ENCODE results near the gene IFRD2. TPM values are rescaled to one million over a fixed set of nuclear protein-coding genes. Genes with fewer than 3 reads are reported as not detected.

IFRD2 gene
- total RNA-seq, 5 donors from 2014 or later (not counting 1 experiment from before 2014, with no cell fraction given): 50.0 to 91.2 (median 75.9) TPM

DNA sequence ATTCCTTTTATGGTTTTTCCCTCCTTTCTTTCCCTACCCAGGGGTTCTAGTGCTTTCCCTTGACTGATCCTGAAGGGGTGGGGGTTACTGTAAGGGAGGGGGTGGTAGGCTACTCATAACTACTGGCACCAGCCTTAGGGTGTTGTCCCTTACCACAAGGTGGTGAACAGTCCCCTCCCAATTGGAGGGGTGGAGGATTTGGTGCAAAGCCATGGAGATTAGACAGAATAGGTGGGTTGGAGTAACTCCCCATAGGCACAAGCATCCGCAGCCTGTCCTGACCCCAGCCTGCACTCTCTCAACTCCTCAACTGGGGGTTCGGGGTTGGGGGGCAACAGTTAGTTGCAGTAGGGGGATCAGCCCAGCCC is 32.9 kb upstream of the IFRD2 start:
- Mint-ChIP-seq H3K9me3 (no peaks in the 10 kb centered on the region), H3K27me3 (no peaks in the 10 kb centered on the region), H3K27ac (peak overlapping the region in 1 of 2 donors; percentile 34), H3K4me3 (peak overlapping the region in 1 of 3 donors; percentile 47), H3K36me3 (peaks cover 4% of the 10 kb centered on the region), H3K4me1 (peaks cover 21 to 42% (median 29%) of the 10 kb centered on the region in 3 donors)
- no peak for DNase-seq
- Histone ChIP-seq H3K4me1 (ENCODE audit: control insufficient read depth in 1 of 2, extremely low read depth in 1 of 2, insufficient read depth in 2 of 2, low read length in 2 of 2) (peaks cover 12 to 54% of the 10 kb centered on the region in 2 experiments), H3K36me3 (ENCODE audit: control insufficient read depth in 2 of 2, extremely low read depth in 1 of 2, insufficient read depth in 1 of 2, low read length in 1 of 2) (peaks cover 2 to 15% of the 10 kb centered on the region in 2 donors), H3K9me3 (no peaks in the 10 kb centered on the region), H3K27ac (ENCODE audit: low read length) (no peak overlapping the region), H3K27me3 (replicated peaks in 1 of 2; ENCODE audit: control insufficient read depth in 2 of 2, extremely low read depth in 1 of 2, insufficient read depth in 2 of 2, low read length in 1 of 2) (no peaks in the 10 kb centered on the region), H3K4me3 (ENCODE audit: control insufficient read depth in 1 of 2, extremely low read depth in 1 of 2, low read length in 1 of 2) (no peak overlapping the region)
- no CpG with 5 or more reads among the region's 2 CpGs for WGBS (ENCODE audit: insufficient coverage)
- ChIA-PET POLR2A (no interaction called here), CTCF (interaction anchor here in 1 of 2 donors (0.9 to 1.5 kb wide), 3 partner anchors 12 to 90 kb away, joined by 3 to 5 read pairs (median 3); no protein-coding TSS in a partner anchor)
- no peak for ATAC-seq (replicated peaks in 1 of 4)

DNA sequence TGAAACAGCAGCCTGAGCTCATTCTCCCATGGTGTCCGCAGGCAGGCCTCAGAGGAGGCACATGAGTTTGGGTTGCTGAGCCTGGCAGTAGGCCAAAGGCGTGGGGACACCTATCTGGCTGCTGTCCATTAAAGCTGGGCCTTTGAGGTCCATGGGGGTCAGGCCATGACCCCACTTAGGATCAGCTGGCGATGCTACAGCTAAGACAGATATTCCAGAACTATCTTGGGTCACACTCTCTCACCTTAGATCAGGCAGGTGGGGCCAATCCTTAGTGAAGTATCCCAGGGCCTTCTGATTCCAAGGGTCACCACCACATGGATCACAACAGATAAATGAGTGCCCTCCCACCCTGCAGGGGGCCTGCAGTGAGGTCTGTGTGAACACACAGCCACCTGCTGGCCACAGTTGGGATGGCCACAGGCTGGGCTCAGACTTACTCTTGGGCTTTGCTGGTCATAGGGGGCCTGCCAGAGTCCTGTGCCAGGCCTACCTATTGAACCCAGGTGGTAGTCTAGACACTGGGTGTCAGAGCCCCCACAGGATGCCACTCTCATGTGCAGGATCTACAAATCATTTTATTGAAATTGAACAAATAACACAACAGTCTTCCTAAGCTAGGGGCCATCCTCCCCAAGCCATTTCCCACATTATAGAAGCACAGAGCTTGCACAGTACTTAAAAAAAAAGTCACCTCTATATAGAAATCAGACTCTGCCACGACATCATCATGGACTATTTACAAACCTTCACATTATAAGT is 32.3 kb upstream of the IFRD2 start:
- H3K36me3 ChIP-seq (ENCODE audit: control insufficient read depth in 2 of 2, extremely low read depth in 1 of 2, insufficient read depth in 1 of 2, low read length in 1 of 2): peaks cover 2 to 9% of the 10 kb centered on the region in 2 donors
- H3K27ac Mint-ChIP-seq: peak overlapping the region; percentile 23 to 82
- no peak overlapping the region for H3K4me3 ChIP-seq (ENCODE audit: control insufficient read depth in 1 of 2, extremely low read depth in 1 of 2, low read length in 1 of 2)
- 96% methylated on average over 3 of the region's 4 CpGs for whole genome bisulfite sequencing (ENCODE audit: insufficient coverage)
- H3K9me3 ChIP-seq: no peaks in the 10 kb centered on the region
- H3K9me3 Mint-ChIP-seq: no peaks in the 10 kb centered on the region
- H3K4me1 Mint-ChIP-seq: peaks cover 26 to 48% (median 34%) of the 10 kb centered on the region in 3 donors
- H3K4me3 Mint-ChIP-seq: peak overlapping the region in 1 of 3 donors; percentile 1
- ChIA-PET POLR2A (interaction anchor here in 1 of 2 donors (1.2 kb wide), 1 partner anchor 13 kb away, joined by 3 read pairs; no protein-coding TSS in a partner anchor), CTCF (interaction anchor here (0.6 to 1.5 kb wide), 8 partner anchors 12 to 363 kb away, joined by 3 to 8 read pairs (median 3); partner anchors contain the start of genes HYAL3 (in 1 of the 2) and NAA80 (in 1 of the 2))
- ATAC-seq (replicated peaks in 1 of 4): peak in 2 of 4 experiments; percentile 13 to 19
- peak in 27 of 35 experiments; percentile 20 to 71 (median 50) for DNase-seq
- no peaks in the 10 kb centered on the region for H3K27me3 ChIP-seq (replicated peaks in 1 of 2; ENCODE audit: control insufficient read depth in 2 of 2, extremely low read depth in 1 of 2, insufficient read depth in 2 of 2, low read length in 1 of 2)
- H3K36me3 Mint-ChIP-seq: no peaks in the 10 kb centered on the region
- no peak overlapping the region for H3K27ac ChIP-seq (ENCODE audit: low read length)
- H3K4me1 ChIP-seq (ENCODE audit: control insufficient read depth in 1 of 2, extremely low read depth in 1 of 2, insufficient read depth in 2 of 2, low read length in 2 of 2): peaks cover 12 to 59% of the 10 kb centered on the region in 2 experiments
- no peaks in the 10 kb centered on the region for H3K27me3 Mint-ChIP-seq

DNA sequence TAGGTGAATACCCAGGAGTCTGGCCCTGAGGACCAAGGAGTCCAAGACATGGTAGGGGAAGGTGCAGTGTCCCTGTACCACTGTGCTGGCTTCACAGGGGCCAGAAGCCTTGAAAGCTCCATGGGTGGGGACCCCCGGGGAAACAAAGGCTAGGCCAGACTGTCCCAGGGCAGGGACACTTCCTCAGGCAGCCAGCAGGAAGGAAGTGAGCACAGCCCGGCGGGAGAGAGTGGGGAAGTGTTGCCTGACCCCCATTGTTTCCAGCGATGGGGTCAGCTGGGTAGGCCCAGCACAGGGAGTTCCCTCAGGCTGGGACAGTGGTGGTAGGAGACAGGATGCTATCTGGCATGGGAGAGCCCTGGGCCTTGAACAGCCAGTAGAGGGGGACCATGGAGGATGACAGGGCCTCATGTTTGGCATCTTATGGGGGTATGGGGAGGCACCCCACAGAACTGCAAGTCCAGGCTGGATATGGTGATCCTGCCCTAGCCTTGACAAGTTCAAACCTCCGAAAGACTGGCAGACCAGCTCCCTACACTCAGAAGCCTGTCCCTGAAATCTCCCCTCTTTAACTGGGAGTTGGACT is 31.5 kb upstream of the IFRD2 start:
- ATAC-seq (replicated peaks in 1 of 4): no peak
- WGBS (ENCODE audit: insufficient coverage): 55% methylated on average over 4 of the region's 5 CpGs
- peaks cover 12 to 66% of the 10 kb centered on the region in 2 experiments for H3K4me1 ChIP-seq (ENCODE audit: control insufficient read depth in 1 of 2, extremely low read depth in 1 of 2, insufficient read depth in 2 of 2, low read length in 2 of 2)
- POLR2A ChIA-PET: interaction anchor here in 1 of 2 donors (0.6 to 1.2 kb wide), 2 partner anchors 13 to 39 kb away, joined by 3 read pairs; no protein-coding TSS in a partner anchor
- no peak for DNase-seq
- H3K9me3 Mint-ChIP-seq: no peaks in the 10 kb centered on the region
- peak overlapping the region in 1 of 3 donors; percentile 86 for H3K4me3 Mint-ChIP-seq
- peaks cover 30 to 56% (median 39%) of the 10 kb centered on the region in 3 donors for H3K4me1 Mint-ChIP-seq
- CTCF ChIA-PET: interaction anchor here (0.6 to 1.5 kb wide), 7 partner anchors 13 to 362 kb away, joined by 3 to 8 read pairs (median 3); partner anchors contain the start of genes HYAL3 (in 1 of the 2) and NAA80 (in 1 of the 2)
- H3K27me3 Mint-ChIP-seq: no peaks in the 10 kb centered on the region
- H3K27ac Mint-ChIP-seq: peak overlapping the region; percentile 23 to 48
- H3K36me3 Mint-ChIP-seq: no peaks in the 10 kb centered on the region
- H3K4me3 ChIP-seq (ENCODE audit: control insufficient read depth in 1 of 2, extremely low read depth in 1 of 2, low read length in 1 of 2): no peak overlapping the region
- H3K27ac ChIP-seq (ENCODE audit: low read length): no peak overlapping the region
- no peaks in the 10 kb centered on the region for H3K27me3 ChIP-seq (replicated peaks in 1 of 2; ENCODE audit: control insufficient read depth in 2 of 2, extremely low read depth in 1 of 2, insufficient read depth in 2 of 2, low read length in 1 of 2)
- peaks cover 0 to 6% of the 10 kb centered on the region in 2 donors for H3K36me3 ChIP-seq (ENCODE audit: control insufficient read depth in 2 of 2, extremely low read depth in 1 of 2, insufficient read depth in 1 of 2, low read length in 1 of 2)
- no peaks in the 10 kb centered on the region for H3K9me3 ChIP-seq

- H3K9me3 ChIP-seq: no peaks in the 10 kb centered on the region
- H3K4me1 ChIP-seq (ENCODE audit: control insufficient read depth in 1 of 2, extremely low read depth in 1 of 2, insufficient read depth in 2 of 2, low read length in 2 of 2): peaks cover 12 to 66% of the 10 kb centered on the region in 2 experiments
- Mint-ChIP-seq H3K4me3 (peak overlapping the region in 2 of 3 donors; percentile 4 to 86), H3K27ac (peak overlapping the region; percentile 36 to 48), H3K4me1 (peaks cover 25 to 56% (median 37%) of the 10 kb centered on the region in 3 donors), H3K9me3 (no peaks in the 10 kb centered on the region), H3K27me3 (no peaks in the 10 kb centered on the region), H3K36me3 (no peaks in the 10 kb centered on the region)
- POLR2A ChIA-PET: interaction anchor here in 1 of 2 donors (0.6 kb wide), 1 partner anchor 39 kb away, joined by 3 read pairs; no protein-coding TSS in a partner anchor
- no peak overlapping the region for H3K4me3 ChIP-seq (ENCODE audit: control insufficient read depth in 1 of 2, extremely low read depth in 1 of 2, low read length in 1 of 2)
- peaks cover 0 to 6% of the 10 kb centered on the region in 2 donors for H3K36me3 ChIP-seq (ENCODE audit: control insufficient read depth in 2 of 2, extremely low read depth in 1 of 2, insufficient read depth in 1 of 2, low read length in 1 of 2)
- DNase-seq: no peak
- WGBS (ENCODE audit: insufficient coverage): 55% methylated on average over 4 of the region's 4 CpGs
- no peaks in the 10 kb centered on the region for H3K27me3 ChIP-seq (replicated peaks in 1 of 2; ENCODE audit: control insufficient read depth in 2 of 2, extremely low read depth in 1 of 2, insufficient read depth in 2 of 2, low read length in 1 of 2)
- CTCF ChIA-PET: interaction anchor here (0.6 to 0.7 kb wide), 3 partner anchors 31 to 223 kb away, joined by 3 read pairs; no protein-coding TSS in a partner anchor
- no peak overlapping the region for H3K27ac ChIP-seq (ENCODE audit: low read length)
- ATAC-seq (replicated peaks in 1 of 4): no peak
These were observed 30.9 kb upstream of the IFRD2 start for GRCh38 chr3:50323092-50323600.

DNA sequence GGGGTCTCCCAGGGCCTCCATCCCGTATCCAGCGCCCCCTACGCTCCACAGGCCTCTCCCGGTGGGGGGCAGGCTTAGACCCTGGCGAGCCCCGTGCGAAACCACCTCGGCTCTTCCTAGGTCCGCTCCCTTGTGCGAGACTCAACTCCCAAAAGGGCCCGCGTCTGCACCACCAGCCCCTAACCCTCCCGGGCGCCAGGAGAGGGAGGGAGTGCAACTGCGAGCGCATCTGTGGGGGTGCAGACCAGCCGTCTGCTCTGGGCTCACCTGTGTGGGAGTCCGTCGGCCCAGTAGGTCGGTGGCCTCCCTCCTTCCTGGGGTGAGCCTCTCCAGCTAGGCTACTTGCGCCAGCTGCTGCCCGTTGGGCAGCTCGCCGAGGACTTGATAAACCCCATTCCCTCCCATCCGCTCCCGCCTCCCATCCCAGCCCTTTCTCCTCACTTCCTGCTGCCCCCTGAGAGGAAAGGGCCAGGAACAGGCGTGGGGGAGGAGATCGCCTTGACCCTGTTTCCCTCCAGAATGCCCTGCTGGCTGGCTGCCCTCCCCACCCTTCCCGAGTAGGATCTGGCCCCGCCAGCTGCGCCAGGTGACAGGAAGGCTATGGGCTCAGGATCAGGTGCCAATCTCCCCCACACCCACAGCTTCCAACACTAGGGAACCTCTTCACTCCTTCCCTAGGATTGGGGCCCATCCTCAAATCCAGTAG is 30.3 kb upstream of the IFRD2 start, which contains the start of gene HYAL2:
Gene HYAL2, minus strand, starts transcription at position 360 of the 706 bp plus-strand sequence. CDS start 2,256 bp downstream, outside the sequence.
- peak within 1 kb of the TSS; percentile 90 for H3K27ac ChIP-seq (ENCODE audit: low read length)
- Mint-ChIP-seq H3K9me3 (no peaks in the 10 kb centered on the region), H3K27ac (peak within 1 kb of the TSS; percentile 91 to 96), H3K4me1 (peaks cover 23 to 57% (median 35%) of the 10 kb centered on the region in 3 donors), H3K4me3 (peak within 1 kb of the TSS; percentile 80 to 86 (median 80)), H3K27me3 (no peaks in the 10 kb centered on the region), H3K36me3 (no peaks in the 10 kb centered on the region)
- 87% methylated on average over 19 of the region's 31 CpGs for WGBS (ENCODE audit: insufficient coverage)
- H3K27me3 ChIP-seq (replicated peaks in 1 of 2; ENCODE audit: control insufficient read depth in 2 of 2, extremely low read depth in 1 of 2, insufficient read depth in 2 of 2, low read length in 1 of 2): no peaks in the 10 kb centered on the region
- ChIA-PET POLR2A (no interaction called here), CTCF (interaction anchor here (0.6 to 0.7 kb wide), 3 partner anchors 96 to 223 kb away, joined by 3 read pairs; no protein-coding TSS in a partner anchor)
- DNase-seq (no peak), ATAC-seq (replicated peaks in 1 of 4) (no peak)
- H3K36me3 ChIP-seq (ENCODE audit: control insufficient read depth in 2 of 2, extremely low read depth in 1 of 2, insufficient read depth in 1 of 2, low read length in 1 of 2): peaks cover 0 to 6% of the 10 kb centered on the region in 2 donors
- peak within 1 kb of the TSS; percentile 80 to 84 for H3K4me3 ChIP-seq (ENCODE audit: control insufficient read depth in 1 of 2, extremely low read depth in 1 of 2, low read length in 1 of 2)
- peaks cover 11 to 67% of the 10 kb centered on the region in 2 experiments for H3K4me1 ChIP-seq (ENCODE audit: control insufficient read depth in 1 of 2, extremely low read depth in 1 of 2, insufficient read depth in 2 of 2, low read length in 2 of 2)
- no peaks in the 10 kb centered on the region for H3K9me3 ChIP-seq

All from T-cell (primary cell).